Midbrain (tissue), 1 donor: ENCODE measurements around the gene CTCFL.
A peak's percentile ranks its signal among the peaks of the same experiment; 100 is the strongest.
"Not testable (repeated sequence)": the region's sequence is repeated elsewhere in the genome, so short reads cannot be mapped to it uniquely, and the experiment has no call there.

Experiments
- DNase-seq: peaks from one replicate; lab custom pipeline; 2025; lab: John Stamatoyannopoulos, UW

The CTCFL gene

GRCh38 chr20:57481281-57481711 lies 43.6 kb downstream of the CTCFL start:
- no peak for DNase-seq

GRCh38 chr20:57480444-57481160 lies 44.3 kb downstream of the CTCFL start:
- DNase-seq, result no peak

DNA sequence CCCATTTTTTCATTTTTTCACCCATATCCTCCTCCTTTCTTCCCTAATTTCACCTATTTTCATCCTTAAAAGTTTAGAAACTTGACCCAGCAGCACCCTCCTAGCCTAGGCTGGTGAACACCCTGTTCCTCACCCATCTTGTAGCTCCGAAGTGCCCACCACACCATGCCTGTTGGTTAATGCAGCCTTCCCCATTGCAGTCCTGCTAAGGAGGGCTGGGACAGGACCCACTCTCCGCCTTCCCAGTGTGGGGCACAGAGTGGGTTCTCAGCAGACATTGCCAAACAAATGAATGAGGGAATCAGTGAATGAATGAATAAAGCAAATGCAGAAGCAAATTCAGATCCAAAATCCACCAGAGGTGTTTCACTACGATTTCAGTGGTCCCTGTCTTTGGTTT lies 45.7 kb downstream of the CTCFL start:
- DNase-seq, result no peak

DNA sequence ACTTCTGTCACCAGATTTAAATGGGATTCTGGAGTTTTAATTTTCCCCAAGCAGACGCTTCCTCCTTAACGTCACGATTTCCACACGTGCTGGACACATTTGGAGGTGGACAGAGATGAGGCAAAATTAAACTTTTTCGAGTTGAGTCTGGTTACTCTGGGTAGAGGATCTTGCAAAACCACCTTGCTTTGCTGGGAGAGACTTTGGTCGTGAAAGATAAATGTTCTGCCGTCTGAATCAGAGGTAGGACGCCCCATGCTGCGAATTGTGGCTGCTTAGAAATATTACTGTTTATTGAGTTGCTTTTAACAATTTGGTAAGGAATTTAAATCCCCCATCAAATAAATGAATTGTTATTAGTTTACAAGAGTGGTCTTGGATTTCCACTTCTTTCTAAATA lies 46.8 kb downstream of the CTCFL start:
- DNase-seq, result no peak

DNA sequence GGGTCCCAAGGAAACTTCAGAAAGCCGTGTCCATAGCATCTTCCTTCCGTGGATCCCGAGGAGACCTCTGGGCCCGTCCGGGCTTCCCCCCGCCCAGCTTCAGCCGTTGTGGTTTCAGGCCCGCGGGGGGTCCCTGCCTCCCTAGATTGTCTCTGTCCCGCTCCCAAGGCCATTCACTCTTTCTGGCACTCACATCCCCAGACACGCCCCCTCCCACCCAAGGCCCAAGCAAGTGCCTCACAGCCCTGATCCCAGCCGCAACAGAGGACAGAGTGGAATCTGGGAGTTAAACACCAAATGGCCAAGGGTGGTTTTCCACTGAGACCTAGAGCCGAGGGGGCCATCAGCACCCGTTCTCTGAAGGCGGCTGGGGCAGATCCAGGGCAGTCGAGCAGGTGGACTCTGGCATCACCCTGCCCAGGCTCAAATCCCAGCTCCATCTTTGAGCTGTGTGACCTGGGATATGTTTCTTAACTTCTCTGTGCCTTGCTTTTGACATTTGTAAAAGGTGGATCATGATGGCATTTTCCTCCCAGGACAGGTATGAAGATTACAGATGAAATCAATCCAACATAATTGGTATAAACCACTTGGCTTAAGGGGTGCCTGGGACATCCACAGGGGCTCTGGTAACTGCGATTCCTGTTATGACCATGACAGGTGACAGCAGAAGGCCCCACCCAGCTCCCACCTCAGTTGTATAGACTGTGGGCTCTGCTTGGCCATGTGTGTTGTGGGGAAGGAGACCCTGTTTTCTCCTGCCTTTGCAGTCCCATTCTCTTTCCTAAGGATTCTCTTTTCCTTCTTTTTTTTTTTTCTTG lies 48.1 kb downstream of the CTCFL start:
- DNase-seq, result no peak

GRCh38 chr20:57476084-57476526 lies 48.8 kb downstream of the CTCFL start:
- DNase-seq, result no peak

DNA sequence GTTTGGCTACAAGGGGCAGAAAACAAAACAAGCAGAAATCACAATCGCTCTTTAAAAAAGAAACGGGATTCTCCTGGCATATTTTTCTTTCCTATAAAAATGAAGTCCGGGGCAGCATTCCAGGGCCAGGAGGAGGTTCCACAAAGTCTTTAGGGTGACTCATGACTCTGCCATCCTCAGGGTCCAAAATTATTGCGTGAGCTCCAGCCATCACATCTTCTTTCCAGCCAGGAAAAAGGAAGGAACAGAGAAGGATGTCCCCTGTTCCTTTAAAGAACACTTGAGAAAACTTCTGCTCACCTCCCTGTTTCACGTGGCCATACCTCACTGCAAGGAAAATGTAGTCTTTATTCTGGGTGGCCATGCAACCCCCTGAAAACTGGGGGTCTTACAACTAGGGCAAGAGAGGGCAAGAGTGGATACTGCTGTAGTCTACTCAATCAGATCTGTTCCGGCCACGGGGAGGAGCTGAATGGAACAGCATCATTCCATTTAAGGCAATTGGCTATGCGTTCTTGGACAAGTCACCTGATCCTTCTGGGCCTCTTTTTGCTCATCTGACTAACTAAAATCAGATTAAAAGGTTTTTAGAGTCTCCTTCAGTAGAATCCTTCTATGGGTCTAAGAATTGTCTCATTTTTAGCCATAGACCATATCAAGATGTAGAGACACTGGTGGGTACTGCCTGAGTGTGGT lies 49.4 kb downstream of the CTCFL start:
- DNase-seq, result no peak

GRCh38 chr20:57474816-57475215 lies 50.1 kb downstream of the CTCFL start:
- DNase-seq, result no peak

- DNase-seq, result no peak
These were observed 50.7 kb downstream of the CTCFL start for GRCh38 chr20:57474205-57474604.

GRCh38 chr20:57473246-57474048 lies 51.5 kb downstream of the CTCFL start:
- peak; percentile 40 for DNase-seq

- not testable (repeated sequence) for DNase-seq
These were observed 52.5 kb downstream of the CTCFL start for GRCh38 chr20:57472474-57472873.

- no peak for DNase-seq
These were observed 53.2 kb downstream of the CTCFL start for GRCh38 chr20:57471496-57472372.

DNA sequence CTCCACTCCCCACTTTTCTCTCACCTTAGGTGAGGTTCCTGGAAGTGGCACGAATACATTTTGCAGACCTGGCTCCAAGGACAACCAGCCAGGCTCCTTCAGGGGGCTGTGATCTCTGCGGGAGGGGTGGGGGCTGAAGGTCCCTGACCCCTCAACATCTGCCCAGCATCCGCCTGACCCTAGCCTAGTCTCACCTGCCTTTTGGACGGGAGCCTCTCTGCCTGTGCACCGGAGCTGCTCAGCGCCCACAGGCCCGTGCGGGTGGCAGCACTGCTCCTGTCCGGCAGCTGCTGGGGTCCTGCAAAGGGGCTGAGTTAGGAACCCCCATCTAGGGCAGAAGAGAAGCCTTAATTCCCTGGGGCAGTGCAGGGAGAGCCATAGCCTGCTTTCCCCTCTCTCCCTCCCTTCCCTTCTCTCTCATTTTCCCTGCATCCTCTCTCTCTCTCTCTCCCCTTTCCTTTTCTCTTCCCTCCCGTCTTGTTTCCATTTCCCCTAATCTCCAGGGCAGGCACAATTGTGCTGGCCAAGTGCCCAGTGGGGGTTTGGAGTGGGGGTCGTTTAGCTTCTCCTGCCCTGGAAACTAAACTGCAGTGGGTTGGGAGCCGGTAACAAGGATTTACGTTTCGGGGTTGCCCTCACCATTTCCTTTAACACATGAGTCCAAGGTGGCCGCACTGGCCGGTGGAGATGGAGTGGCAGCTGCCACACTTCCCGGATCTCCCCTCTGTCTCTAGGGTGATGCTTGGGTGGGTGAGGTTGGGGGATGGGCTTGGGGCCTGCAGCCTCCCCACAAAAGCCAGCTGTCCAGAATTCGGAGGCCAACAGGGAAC lies 54.1 kb downstream of the CTCFL start:
- no peak for DNase-seq

DNA sequence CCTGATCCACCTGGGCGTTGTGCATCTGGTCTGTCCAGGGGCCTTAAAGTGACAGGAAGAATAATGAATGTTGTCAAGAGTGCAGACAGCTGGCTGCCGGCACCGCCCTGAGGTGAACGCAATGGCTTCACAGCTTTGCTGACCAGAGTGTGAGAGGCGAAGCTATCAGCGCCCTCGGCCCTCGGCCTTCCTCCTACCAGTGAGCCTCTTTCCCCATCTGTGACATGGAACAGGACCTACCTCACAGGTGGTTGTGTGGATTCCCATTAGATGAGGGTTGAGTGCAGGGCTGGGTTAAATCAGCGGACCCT lies 54.8 kb downstream of the CTCFL start:
- DNase-seq, result no peak

- DNase-seq, result no peak
These were observed 55.3 kb downstream of the CTCFL start for GRCh38 chr20:57469418-57470211.

GRCh38 chr20:57468523-57469417 lies 56.2 kb downstream of the CTCFL start:
- DNase-seq, result no peak

GRCh38 chr20:57467742-57468141 lies 57.2 kb downstream of the CTCFL start:
- no peak for DNase-seq

GRCh38 chr20:57465943-57466342 lies 59.0 kb downstream of the CTCFL start:
- no peak for DNase-seq
